Mucosa of descending colon (tissue), 3 donors: Measurements from ENCODE around the gene PEF1. TPM values are rescaled to one million over a fixed set of nuclear protein-coding genes. Genes with fewer than 3 reads are reported as not detected.

Experiments
- ATAC-seq: fragments of 200-7000 bp; cut with Tn5 transposase; one replicate; pipeline ENCODE4 v1.9.1; 2020; ENCODE audit warnings: mild to moderate bottlenecking, moderate library complexity
- DNase-seq, 3 donors: peaks; one replicate each; pipeline ENCODE4 v3.0.0-alpha.2; 2020
- H3K36me3 ChIP-seq: fragments of 200-600 bp; one replicate; pipeline ENCODE4 v1.8.0; 2021; ENCODE audit warnings: low read depth, mild to moderate bottlenecking
- H3K4me1 ChIP-seq: fragments of 200-600 bp; one replicate; pipeline ENCODE4 v1.8.0; 2021; ENCODE audit warnings: low read depth, mild to moderate bottlenecking
- H3K4me3 ChIP-seq: fragments of 200-600 bp; one replicate; pipeline ENCODE4 v1.8.0; 2021; ENCODE audit warnings: mild to moderate bottlenecking
- H3K9me3 ChIP-seq: fragments of 200-600 bp; one replicate; pipeline ENCODE4 v1.8.0; 2021; ENCODE audit warnings: mild to moderate bottlenecking
- CTCF ChIP-seq: fragments of 200-600 bp; IDR thresholded peaks from one replicate; pipeline ENCODE4 v1.8.0; 2022; ENCODE audit warnings: antibody characterized with exemption, mild to moderate bottlenecking
- intact Hi-C, 2 donors: fragments of 100-400 bp; cut with DNase I in 1 of 2; cut with micrococcal nuclease in 1 of 2; formaldehyde crosslinking; loops; one replicate each; pipeline versions ENCODE4 v1.11.0 to v1.11.1; 2022; cut with DNase I, micrococcal nuclease
- total RNA-seq, 3 donors: library from RNA; stranded (reverse); fragmentation: NEBNext Ultra II Directional in 2 of 3; extraction: Animal tissue kit (Norgen Biotek cat#: 25700) in 2 of 3; gene quantifications; one replicate each; pipeline versions ENCODE4 v1.2.1 to v1.2.4, GENCODE V29; 2021 to 2023
- donor health status: DM: no; HTN: no; CAD: no; lungs with moderate emphysema.
- donor health status: DM: no; HTN: no; CAD: no.
- donor health status: DM: no; HTN: yes; CAD: no.

PEF1 gene
- total RNA-seq, 3 donors from 2014 or later = 47.5 to 54.5 (median 52.9) TPM

- peaks cover 25% of the 10 kb centered on the region for H3K4me1 ChIP-seq
- intact Hi-C loops = no loop called here
- TF ChIP-seq CTCF = no peak
- no peak for DNase-seq
- no peak overlapping the region for H3K4me3 ChIP-seq
- H3K36me3 ChIP-seq = no peaks in the 10 kb centered on the region
- no peak for ATAC-seq
- no peaks in the 10 kb centered on the region for H3K9me3 ChIP-seq
Observed at GRCh38 chr1:31671561-31672201, 27.0 kb upstream of the PEF1 start.

GRCh38 chr1:31671147-31671546 is 26.5 kb upstream of the PEF1 start:
- no peaks in the 10 kb centered on the region for H3K9me3 ChIP-seq
- DNase-seq = peak in 1 of 3 donors; percentile 29
- peaks cover 31% of the 10 kb centered on the region for H3K4me1 ChIP-seq
- no peak for TF ChIP-seq CTCF
- ATAC-seq = no peak
- no peak overlapping the region for H3K4me3 ChIP-seq
- H3K36me3 ChIP-seq = no peaks in the 10 kb centered on the region
- intact Hi-C loops = no loop called here

GRCh38 chr1:31670593-31670964 is 25.9 kb upstream of the PEF1 start:
- Histone ChIP-seq H3K4me1 (peaks cover 36% of the 10 kb centered on the region), H3K36me3 (no peaks in the 10 kb centered on the region), H3K4me3 (no peak overlapping the region), H3K9me3 (no peaks in the 10 kb centered on the region)
- ATAC-seq = no peak
- intact Hi-C loops = no loop called here
- TF ChIP-seq CTCF = no peak
- no peak for DNase-seq

GRCh38 chr1:31669786-31670592 is 25.3 kb upstream of the PEF1 start:
- H3K4me3 ChIP-seq = no peak overlapping the region
- no peaks in the 10 kb centered on the region for H3K36me3 ChIP-seq
- intact Hi-C loops = loop anchor here in 1 of 2 donors (5.0 kb wide), 1 partner anchor 117 kb away; no protein-coding TSS in a partner anchor
- no peak for TF ChIP-seq CTCF
- peak; percentile 81 for ATAC-seq
- H3K9me3 ChIP-seq = no peaks in the 10 kb centered on the region
- peak; percentile 90 to 95 (median 92) for DNase-seq
- H3K4me1 ChIP-seq = peaks cover 37% of the 10 kb centered on the region

GRCh38 chr1:31669433-31669785 is 24.7 kb upstream of the PEF1 start:
- peaks cover 37% of the 10 kb centered on the region for H3K4me1 ChIP-seq
- H3K36me3 ChIP-seq = no peaks in the 10 kb centered on the region
- ATAC-seq (no peak), DNase-seq (no peak)
- TF ChIP-seq CTCF = no peak
- intact Hi-C loops = loop anchor here in 1 of 2 donors (5.0 kb wide), 1 partner anchor 118 kb away; no protein-coding TSS in a partner anchor
- H3K9me3 ChIP-seq = no peaks in the 10 kb centered on the region
- H3K4me3 ChIP-seq = no peak overlapping the region
